ENCODE measurements around the gene BMS1. TPM values are rescaled to one million over a fixed set of nuclear protein-coding genes. Genes with fewer than 3 reads are reported as not detected.
A peak's percentile ranks its signal among the peaks of the same experiment; 100 is the strongest.
"Not testable (repeated sequence)": the region's sequence is repeated elsewhere in the genome, so short reads cannot be mapped to it uniquely, and the experiment has no call there.

BMS1 gene
- total RNA-seq, result 1 to 10 TPM; 8.0 to 8.6 TPM

DNA sequence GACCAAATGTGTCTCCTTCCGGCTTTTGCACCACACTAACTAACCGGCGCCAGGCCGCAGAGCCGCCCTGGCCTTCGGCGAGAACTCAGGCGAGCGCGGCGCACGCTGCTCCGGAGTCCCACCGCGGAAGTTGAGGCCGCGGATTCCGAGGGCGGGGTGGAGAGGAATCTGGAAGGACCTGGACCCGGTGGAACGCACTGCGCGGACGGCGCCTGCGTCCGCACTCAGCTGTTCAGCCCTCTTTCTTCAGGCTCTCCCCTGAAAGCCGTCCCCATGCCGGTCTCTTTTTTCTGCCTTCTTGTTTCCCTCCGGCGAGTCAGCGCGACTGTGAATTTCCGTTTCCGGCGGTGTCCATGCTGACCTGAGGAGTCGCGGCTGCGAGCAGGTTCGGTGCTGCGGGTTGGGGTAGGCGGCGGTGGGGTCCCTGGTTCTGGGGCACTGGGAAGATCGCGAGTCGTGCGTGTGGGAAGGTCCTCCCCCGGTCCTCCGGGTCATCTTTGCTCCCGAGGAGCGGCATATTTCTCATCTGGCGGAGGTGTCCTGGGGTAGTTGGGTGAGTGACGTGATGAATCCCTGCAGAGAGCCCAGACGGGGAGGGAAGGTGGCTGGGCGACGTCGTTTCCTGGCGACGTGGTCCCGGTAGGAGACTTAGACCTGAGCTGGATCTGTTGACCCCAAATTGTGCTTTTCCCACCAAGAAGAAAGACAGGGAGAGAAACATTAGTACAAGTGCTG lies at the start of gene BMS1:
BMS1 (plus strand) TSS at position 350 of the 735 bp plus-strand sequence. CDS start 1,600 bp downstream, outside the sequence.
- no peaks in the 10 kb centered on the region for H3K27me3 ChIP-seq
- no peaks in the 10 kb centered on the region for H3K9me3 ChIP-seq
- H3K4me3 ChIP-seq, result peak within 1 kb of the TSS; percentile 50 to 78
- intact Hi-C loops (cut with DNase I), result loop anchor here (10.0 kb wide), 1 partner anchor 682 kb away; no protein-coding TSS in a partner anchor
- ATAC-seq (peak; percentile 94), DNase-seq (peak; percentile 86 to 91 (median 90))
- peaks cover 19% of the 10 kb centered on the region for H3K4me1 ChIP-seq
- peak in 2 of 7 experiments; percentile 1 to 16 for TF ChIP-seq CTCF (IDR thresholded peaks at IDR 0.05)
- TF ChIP-seq POLR2A (IDR thresholded peaks at IDR 0.05), result peak; percentile 64 to 92 (median 88)
- H3K27ac ChIP-seq, result peak within 1 kb of the TSS; percentile 85 to 94 (median 88)
- 0 to 3% methylated on average over 10 to 60 of the region's 60 CpGs for WGBS, 2 donors
- H3K36me3 ChIP-seq (replicated peaks in 1 of 2; ENCODE audit: insufficient read depth in 1 of 2, low read depth in 2 of 2), result peaks cover 9 to 17% of the 10 kb centered on the region in 2 donors

DNA sequence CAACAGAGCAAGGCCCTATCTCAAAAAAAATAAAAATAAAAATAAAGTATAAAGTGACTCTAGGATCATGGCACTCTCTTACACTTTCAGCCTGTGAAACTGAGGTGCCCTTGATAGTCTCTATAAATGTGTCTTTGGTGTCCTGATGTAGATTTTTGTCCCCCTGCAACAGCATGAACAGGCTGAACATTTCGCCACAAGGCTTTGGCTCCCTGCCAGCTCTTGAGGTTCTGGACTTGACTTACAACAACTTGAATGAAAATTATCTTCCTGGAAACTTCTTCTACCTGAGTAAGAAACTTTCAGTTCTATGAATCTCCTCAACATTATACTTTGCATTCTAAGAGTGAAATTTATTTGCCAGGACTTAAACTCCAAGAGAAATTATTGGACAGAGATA lies 48.1 kb upstream of the BMS1 start:
- DNase-seq, result peak; percentile 17 to 55 (median 38)
- no peak overlapping the region for H3K27ac ChIP-seq
- H3K36me3 ChIP-seq (replicated peaks in 1 of 2; ENCODE audit: insufficient read depth in 1 of 2, low read depth in 2 of 2), result no peaks in the 10 kb centered on the region
- TF ChIP-seq POLR2A (IDR thresholded peaks at IDR 0.05), result no peak
- TF ChIP-seq CTCF (IDR thresholded peaks at IDR 0.05), result no peak
- intact Hi-C loops (cut with DNase I), result no loop called here
- H3K4me1 ChIP-seq, result no peaks in the 10 kb centered on the region
- H3K4me3 ChIP-seq, result no peak overlapping the region
- no peaks in the 10 kb centered on the region for H3K9me3 ChIP-seq
- no peak for ATAC-seq
- WGBS, 2 donors, result 24 to 25% methylated on average over 1 of the region's 1 CpG
- no peaks in the 10 kb centered on the region for H3K27me3 ChIP-seq

DNA sequence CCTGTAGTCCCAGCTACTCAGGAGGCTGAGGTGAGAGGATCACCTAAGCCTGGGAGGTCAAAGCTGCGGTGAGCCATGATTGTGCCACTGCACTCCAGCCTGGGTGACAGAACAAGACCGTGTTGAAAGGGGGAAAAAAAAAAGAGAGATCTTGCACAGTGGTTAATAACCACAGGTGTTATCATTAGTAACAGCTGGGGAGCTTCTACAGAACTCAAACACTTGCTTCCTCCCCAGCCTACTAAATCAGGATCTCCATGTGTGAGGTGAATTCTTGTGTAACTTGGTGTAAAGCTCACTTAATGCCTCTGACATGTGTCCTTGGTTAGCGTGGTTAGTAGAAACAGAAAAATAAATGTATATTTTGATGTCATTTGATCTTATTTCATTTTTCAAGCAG lies 43.9 kb upstream of the BMS1 start:
- DNase-seq (no peak), ATAC-seq (no peak)
- no peaks in the 10 kb centered on the region for H3K9me3 ChIP-seq
- no peaks in the 10 kb centered on the region for H3K4me1 ChIP-seq
- H3K27ac ChIP-seq, result no peak overlapping the region
- no peak overlapping the region for H3K4me3 ChIP-seq
- intact Hi-C loops (cut with DNase I), result no loop called here
- no peaks in the 10 kb centered on the region for H3K36me3 ChIP-seq (replicated peaks in 1 of 2; ENCODE audit: insufficient read depth in 1 of 2, low read depth in 2 of 2)
- 47 to 56% methylated on average over 3 of the region's 3 CpGs for WGBS, 2 donors
- no peak for TF ChIP-seq POLR2A (IDR thresholded peaks at IDR 0.05)
- no peak for TF ChIP-seq CTCF (IDR thresholded peaks at IDR 0.05)
- no peaks in the 10 kb centered on the region for H3K27me3 ChIP-seq

GRCh38 chr10:42741536-42741935 lies 41.1 kb upstream of the BMS1 start:
- DNase-seq; H3K4me3 ChIP-seq; ATAC-seq; H3K9me3 ChIP-seq; H3K27me3 ChIP-seq; intact Hi-C loops (cut with DNase I); H3K27ac ChIP-seq; H3K4me1 ChIP-seq; H3K36me3 ChIP-seq (replicated peaks in 1 of 2; ENCODE audit: insufficient read depth in 1 of 2, low read depth in 2 of 2): not testable (repeated sequence)
- WGBS, 2 donors, result 86 to 94% methylated on average over 7 of the region's 7 CpGs

DNA sequence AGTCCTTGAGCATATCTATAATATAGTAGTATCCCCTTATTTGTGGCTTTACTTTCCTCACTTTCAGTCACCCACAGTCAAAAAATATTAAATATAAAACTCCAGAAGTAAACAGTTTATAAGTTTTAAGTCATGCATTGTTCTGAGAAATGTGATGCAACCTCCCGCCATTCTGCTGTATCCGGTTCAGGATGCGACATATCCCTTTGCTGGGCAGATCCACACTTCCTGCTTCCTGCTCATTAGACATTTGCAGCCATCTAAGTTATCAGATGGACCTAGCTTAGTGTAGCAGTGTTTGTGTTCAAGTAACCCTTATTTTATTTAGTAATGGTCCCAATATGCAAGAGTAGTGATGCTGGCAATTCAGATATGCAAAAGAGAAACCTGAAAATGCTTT lies 38.9 kb upstream of the BMS1 start:
- TF ChIP-seq POLR2A (IDR thresholded peaks at IDR 0.05) (no peak), CTCF (IDR thresholded peaks at IDR 0.05) (no peak)
- Histone ChIP-seq H3K4me1 (no peaks in the 10 kb centered on the region), H3K4me3 (no peak overlapping the region), H3K27ac (no peak overlapping the region), H3K36me3 (replicated peaks in 1 of 2; ENCODE audit: insufficient read depth in 1 of 2, low read depth in 2 of 2) (no peaks in the 10 kb centered on the region), H3K9me3 (no peaks in the 10 kb centered on the region), H3K27me3 (no peaks in the 10 kb centered on the region)
- intact Hi-C loops (cut with DNase I), result no loop called here
- DNase-seq (no peak), ATAC-seq (no peak)
- WGBS, 2 donors, result 87 to 91% methylated on average over 3 of the region's 3 CpGs

Data from body of pancreas (tissue), 4 donors.